Fibroblast of lung (primary cell): Measurements from ENCODE around the gene LCP1.

Experiments
- EZH2 ChIP-seq: IDR thresholded peaks from 2 replicates; pipeline ENCODE4 v1.5.1; 2012; ENCODE audit warnings: low read length, control low read depth, mild to moderate bottlenecking; ENCODE audit errors: missing control alignments
- TF ChIP-seq, protein P1 (sequence below), 2 donors: IDR thresholded peaks in 1 of 2; conservative IDR thresholded peaks in 1 of 2; 1 replicate in 1 of 2; 2 replicates in 1 of 2; pipeline ENCODE4 v1.5.1; 2011 to 2012; ENCODE audit warnings: low read length in 2 of 2, control low read depth in 1 of 2, inconsistent platforms in 1 of 2, low read depth in 1 of 2, mild to moderate bottlenecking in 1 of 2

DNA sequence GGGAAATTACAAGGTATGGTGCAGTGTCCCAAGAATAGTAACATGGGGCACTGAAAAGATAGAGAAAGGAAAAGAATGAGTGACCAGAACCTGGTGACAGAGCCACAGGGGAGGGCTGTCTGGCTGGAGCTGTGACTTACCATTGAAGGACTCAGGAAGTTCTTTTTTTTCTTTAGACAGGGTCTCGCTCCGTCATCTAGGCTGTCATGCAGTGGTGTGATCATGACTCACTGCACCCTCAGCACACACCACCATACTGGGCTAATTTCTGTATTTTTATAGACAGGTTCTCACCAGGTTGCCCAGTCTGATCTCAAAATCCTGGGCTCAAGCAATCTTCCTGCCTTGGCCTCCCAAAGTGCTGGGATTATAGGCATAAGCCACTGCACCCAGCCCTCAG lies 68.4 kb downstream of the LCP1 start:
- TF ChIP-seq, protein P1, sequence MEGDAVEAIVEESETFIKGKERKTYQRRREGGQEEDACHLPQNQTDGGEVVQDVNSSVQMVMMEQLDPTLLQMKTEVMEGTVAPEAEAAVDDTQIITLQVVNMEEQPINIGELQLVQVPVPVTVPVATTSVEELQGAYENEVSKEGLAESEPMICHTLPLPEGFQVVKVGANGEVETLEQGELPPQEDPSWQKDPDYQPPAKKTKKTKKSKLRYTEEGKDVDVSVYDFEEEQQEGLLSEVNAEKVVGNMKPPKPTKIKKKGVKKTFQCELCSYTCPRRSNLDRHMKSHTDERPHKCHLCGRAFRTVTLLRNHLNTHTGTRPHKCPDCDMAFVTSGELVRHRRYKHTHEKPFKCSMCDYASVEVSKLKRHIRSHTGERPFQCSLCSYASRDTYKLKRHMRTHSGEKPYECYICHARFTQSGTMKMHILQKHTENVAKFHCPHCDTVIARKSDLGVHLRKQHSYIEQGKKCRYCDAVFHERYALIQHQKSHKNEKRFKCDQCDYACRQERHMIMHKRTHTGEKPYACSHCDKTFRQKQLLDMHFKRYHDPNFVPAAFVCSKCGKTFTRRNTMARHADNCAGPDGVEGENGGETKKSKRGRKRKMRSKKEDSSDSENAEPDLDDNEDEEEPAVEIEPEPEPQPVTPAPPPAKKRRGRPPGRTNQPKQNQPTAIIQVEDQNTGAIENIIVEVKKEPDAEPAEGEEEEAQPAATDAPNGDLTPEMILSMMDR (conservative IDR thresholded peaks at IDR 0.05 in 1 of 2, IDR thresholded peaks at IDR 0.05 in 1 of 2; ENCODE audit: low read depth in 1 of 2, low read length in 2 of 2) = no peak
- TF ChIP-seq EZH2 = no peak
